Mammary epithelial cell (primary cell): ENCODE results near the gene MYCN.

Source experiments
- CTCF ChIP-seq, 2 donors: IDR thresholded peaks in 1 of 2; conservative IDR thresholded peaks in 1 of 2; 2 replicates each; pipeline ENCODE4 v1.5.1; 2011 to 2012; ENCODE audit warnings: inconsistent platforms in 2 of 2, low read length in 2 of 2, mild to moderate bottlenecking in 2 of 2, control low read depth in 1 of 2, low read depth in 1 of 2; ENCODE audit not compliant: insufficient read depth in 1 of 2; ENCODE audit errors: extremely low read depth in 1 of 2
- EZH2 ChIP-seq: IDR thresholded peaks from 2 replicates; pipeline ENCODE4 v1.6.1; 2012; ENCODE audit warnings: low read length, inconsistent platforms, borderline replicate concordance

GRCh38 chr2:15912203-15912602, 28.1 kb upstream of the MYCN start:
- TF ChIP-seq EZH2 (no peak), CTCF (conservative IDR thresholded peaks at IDR 0.05 in 1 of 2, IDR thresholded peaks at IDR 0.05 in 1 of 2; ENCODE audit: extremely low read depth in 1 of 2, insufficient read depth in 1 of 2, low read depth in 1 of 2, low read length in 2 of 2) (no peak)
